ENCODE results near the gene GAS2L2.

DNA sequence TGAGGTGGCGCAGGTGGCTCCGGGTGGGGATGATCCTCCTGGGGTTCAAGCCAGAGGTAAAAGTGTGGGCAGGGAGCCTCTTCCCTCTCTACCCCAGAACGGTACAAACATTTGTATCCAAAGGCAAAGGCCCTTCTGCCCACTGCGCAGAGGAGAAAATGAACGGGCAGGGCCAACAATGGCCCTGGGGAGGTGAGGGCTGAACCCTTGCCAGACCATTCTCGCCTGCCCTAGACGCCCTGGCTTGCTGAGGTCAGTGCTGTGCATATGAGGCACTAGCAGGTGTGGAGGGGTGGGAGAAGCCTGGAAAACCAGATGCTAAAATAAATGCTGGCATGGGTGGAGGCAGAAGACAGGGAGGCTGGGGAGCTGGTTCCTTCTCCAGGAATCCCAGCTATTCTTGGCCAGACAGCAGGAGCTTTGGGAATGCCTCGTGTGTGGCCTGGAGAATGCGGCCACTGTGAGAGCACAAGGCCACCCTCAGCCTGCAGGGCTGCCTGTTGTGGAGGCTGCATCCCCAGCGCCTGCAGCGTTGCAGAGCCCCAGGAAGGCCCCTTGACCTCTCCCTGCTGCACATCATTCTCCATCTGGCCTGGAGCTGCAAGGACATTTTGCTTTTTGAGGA lies 12.2 kb upstream of the GAS2L2 start:
- TF ChIP-seq POLR2AphosphoS5 (IDR thresholded peaks at IDR 0.05; ENCODE audit: borderline replicate concordance, low read depth, low read length) (no peak), EZH2 (IDR thresholded peaks at IDR 0.05) (no peak)

All from SK-N-MC (cell line).